HepG2 (cell line): ENCODE measurements around the gene FGFR3.
A peak's percentile ranks its signal among the peaks of the same experiment; 100 is the strongest.

ENCODE experiments used
- CREB1 ChIP-seq, 2 experiments: fragments of 450-650 bp in 1 of 2; IDR thresholded peaks; 2 replicates each; pipeline ENCODE4 v1.6.1; 2016 to 2017; ENCODE audit warnings: control low read depth in 1 of 2, mild to moderate bottlenecking in 1 of 2, missing compliant biosample characterization in 1 of 2, missing genetic modification characterization in 1 of 2
- DPF2 ChIP-seq: sonication (generic); formaldehyde crosslinking; IDR thresholded peaks from 2 replicates; pipeline ENCODE4 v1.4.0; 2020; ENCODE audit warnings: mild to moderate bottlenecking, low read depth, missing genetic modification reagents, borderline replicate concordance
- ELF3 ChIP-seq: IDR thresholded peaks from 2 replicates; pipeline ENCODE4 v1.6.1; 2016; ENCODE audit warnings: missing genetic modification reagents, missing compliant biosample characterization
- GABPA ChIP-seq, 2 experiments: IDR thresholded peaks; 2 replicates each; pipeline ENCODE4 v1.6.1; 2011 to 2016; ENCODE audit warnings: low read depth in 2 of 2, low read length in 1 of 2, missing biosample characterization in 1 of 2, missing genetic modification characterization in 1 of 2
- SIN3A ChIP-seq: IDR thresholded peaks from 2 replicates; pipeline ENCODE4 v1.6.1; 2011; ENCODE audit warnings: low read depth, mild to moderate bottlenecking, control low read depth, low read length, borderline replicate concordance
- TBP ChIP-seq: sonication (generic); formaldehyde crosslinking; IDR thresholded peaks from 2 replicates; pipeline ENCODE4 v1.5.0; 2020; ENCODE audit warnings: missing genetic modification reagents
- TRIM24 ChIP-seq: sonication (generic); formaldehyde crosslinking; IDR thresholded peaks from 2 replicates; pipeline ENCODE4 v1.8.0; 2022; ENCODE audit warnings: mild to moderate bottlenecking, missing genetic modification reagents
- ZBTB7A ChIP-seq: sonication (generic); formaldehyde crosslinking; IDR thresholded peaks from 2 replicates; pipeline ENCODE4 v1.8.0; 2022; ENCODE audit warnings: mild to moderate bottlenecking, missing genetic modification reagents
- ZFP36 ChIP-seq: fragments of 150-350 bp; IDR thresholded peaks from 2 replicates; pipeline ENCODE4 v1.6.1; 2018; ENCODE audit warnings: borderline replicate concordance, low read length, low read depth; ENCODE audit not compliant: partially characterized antibody
- ZSCAN20 ChIP-seq: sonication (generic); formaldehyde crosslinking; IDR thresholded peaks from 2 replicates; pipeline ENCODE4 v1.4.0; 2020; ENCODE audit warnings: missing genetic modification reagents, mild to moderate bottlenecking, borderline replicate concordance
- TF ChIP-seq, protein P1 (sequence below): sonication (generic); formaldehyde crosslinking; IDR thresholded peaks from 2 replicates; pipeline ENCODE4 v1.8.0; 2022; ENCODE audit warnings: mild to moderate bottlenecking, missing genetic modification reagents; ENCODE audit not compliant: insufficient replicate concordance
- TF ChIP-seq, protein P2 (sequence below): sonication (generic); formaldehyde crosslinking; IDR thresholded peaks from 2 replicates; pipeline ENCODE4 v1.5.0; 2020; ENCODE audit warnings: mild to moderate bottlenecking, missing genetic modification reagents, moderate library complexity
- TF ChIP-seq, protein P3 (sequence below), 2 experiments: IDR thresholded peaks; 2 replicates each; pipeline ENCODE4 v1.6.1; 2011 to 2012; ENCODE audit warnings: low read length in 2 of 2, borderline replicate concordance in 1 of 2, low read depth in 1 of 2, mild to moderate bottlenecking in 1 of 2, moderate library complexity in 1 of 2

DNA sequence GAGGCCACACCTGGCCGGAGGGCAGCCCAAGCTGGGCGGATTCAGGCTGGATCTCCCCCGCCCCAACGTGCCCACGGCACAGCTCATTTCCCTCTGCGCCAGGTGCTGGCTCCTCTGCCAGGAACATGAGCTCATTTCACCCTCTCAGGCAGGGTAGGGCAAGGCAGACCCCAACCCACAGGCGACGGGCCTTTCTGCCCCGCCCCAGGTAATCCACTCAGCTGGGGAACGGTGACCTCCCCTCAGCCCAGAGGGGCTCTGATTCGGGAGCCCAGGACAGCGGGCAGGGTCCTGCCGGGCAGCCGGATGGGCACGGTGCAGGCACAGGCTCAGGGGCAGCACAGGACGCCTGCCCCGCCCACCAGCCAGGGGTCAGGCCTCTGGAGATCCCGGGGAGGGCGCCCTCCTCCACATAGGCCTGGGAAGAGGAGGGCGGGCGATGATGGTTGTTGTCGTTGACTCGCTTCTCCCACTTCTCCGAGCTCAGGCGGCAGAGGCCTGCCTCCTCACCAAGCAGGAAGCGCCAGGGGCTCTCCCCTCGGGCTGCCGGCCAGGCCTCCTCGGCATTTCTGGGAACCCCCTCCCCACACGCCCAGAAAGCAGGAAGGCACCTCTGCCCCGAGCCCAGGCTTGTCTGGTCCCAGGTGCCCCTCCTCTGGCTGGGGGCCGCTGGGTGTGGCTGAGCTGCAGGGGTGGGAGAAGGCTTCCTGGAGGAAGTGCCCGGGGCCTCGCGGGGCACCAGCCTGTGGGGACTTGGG lies 40.6 kb upstream of the FGFR3 start:
- TF ChIP-seq ELF3 (peak; percentile 32; the same call in 1 of the 2 replicates), ZSCAN20 (CRISPR knock-in tag) (no peak), ZFP36 (no peak), ZBTB7A (peak; percentile 46; the same call in 1 of the 2 replicates), TRIM24 (CRISPR knock-in tag) (no peak), CREB1 (IDR thresholded peaks at IDR 0.05) (no peak), CREB1 (CRISPR knock-in tag; IDR thresholded peaks at IDR 0.05) (no peak), GABPA (IDR thresholded peaks at IDR 0.05; ENCODE audit: low read depth, low read length) (no peak), GABPA (CRISPR knock-in tag; IDR thresholded peaks at IDR 0.05; ENCODE audit: low read depth) (no peak), TBP (CRISPR knock-in tag) (0 out of 2 replicates have a peak, but pooled peaks have one; percentile 60), DPF2 (CRISPR knock-in tag) (no peak), SIN3A (no peak)
- TF ChIP-seq, protein P1, sequence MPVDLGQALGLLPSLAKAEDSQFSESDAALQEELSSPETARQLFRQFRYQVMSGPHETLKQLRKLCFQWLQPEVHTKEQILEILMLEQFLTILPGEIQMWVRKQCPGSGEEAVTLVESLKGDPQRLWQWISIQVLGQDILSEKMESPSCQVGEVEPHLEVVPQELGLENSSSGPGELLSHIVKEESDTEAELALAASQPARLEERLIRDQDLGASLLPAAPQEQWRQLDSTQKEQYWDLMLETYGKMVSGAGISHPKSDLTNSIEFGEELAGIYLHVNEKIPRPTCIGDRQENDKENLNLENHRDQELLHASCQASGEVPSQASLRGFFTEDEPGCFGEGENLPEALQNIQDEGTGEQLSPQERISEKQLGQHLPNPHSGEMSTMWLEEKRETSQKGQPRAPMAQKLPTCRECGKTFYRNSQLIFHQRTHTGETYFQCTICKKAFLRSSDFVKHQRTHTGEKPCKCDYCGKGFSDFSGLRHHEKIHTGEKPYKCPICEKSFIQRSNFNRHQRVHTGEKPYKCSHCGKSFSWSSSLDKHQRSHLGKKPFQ (CRISPR knock-in tag): peak; percentile 26
- TF ChIP-seq, protein P2, sequence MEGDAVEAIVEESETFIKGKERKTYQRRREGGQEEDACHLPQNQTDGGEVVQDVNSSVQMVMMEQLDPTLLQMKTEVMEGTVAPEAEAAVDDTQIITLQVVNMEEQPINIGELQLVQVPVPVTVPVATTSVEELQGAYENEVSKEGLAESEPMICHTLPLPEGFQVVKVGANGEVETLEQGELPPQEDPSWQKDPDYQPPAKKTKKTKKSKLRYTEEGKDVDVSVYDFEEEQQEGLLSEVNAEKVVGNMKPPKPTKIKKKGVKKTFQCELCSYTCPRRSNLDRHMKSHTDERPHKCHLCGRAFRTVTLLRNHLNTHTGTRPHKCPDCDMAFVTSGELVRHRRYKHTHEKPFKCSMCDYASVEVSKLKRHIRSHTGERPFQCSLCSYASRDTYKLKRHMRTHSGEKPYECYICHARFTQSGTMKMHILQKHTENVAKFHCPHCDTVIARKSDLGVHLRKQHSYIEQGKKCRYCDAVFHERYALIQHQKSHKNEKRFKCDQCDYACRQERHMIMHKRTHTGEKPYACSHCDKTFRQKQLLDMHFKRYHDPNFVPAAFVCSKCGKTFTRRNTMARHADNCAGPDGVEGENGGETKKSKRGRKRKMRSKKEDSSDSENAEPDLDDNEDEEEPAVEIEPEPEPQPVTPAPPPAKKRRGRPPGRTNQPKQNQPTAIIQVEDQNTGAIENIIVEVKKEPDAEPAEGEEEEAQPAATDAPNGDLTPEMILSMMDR (CRISPR knock-in tag): peak; percentile 68
- TF ChIP-seq, protein P3, sequence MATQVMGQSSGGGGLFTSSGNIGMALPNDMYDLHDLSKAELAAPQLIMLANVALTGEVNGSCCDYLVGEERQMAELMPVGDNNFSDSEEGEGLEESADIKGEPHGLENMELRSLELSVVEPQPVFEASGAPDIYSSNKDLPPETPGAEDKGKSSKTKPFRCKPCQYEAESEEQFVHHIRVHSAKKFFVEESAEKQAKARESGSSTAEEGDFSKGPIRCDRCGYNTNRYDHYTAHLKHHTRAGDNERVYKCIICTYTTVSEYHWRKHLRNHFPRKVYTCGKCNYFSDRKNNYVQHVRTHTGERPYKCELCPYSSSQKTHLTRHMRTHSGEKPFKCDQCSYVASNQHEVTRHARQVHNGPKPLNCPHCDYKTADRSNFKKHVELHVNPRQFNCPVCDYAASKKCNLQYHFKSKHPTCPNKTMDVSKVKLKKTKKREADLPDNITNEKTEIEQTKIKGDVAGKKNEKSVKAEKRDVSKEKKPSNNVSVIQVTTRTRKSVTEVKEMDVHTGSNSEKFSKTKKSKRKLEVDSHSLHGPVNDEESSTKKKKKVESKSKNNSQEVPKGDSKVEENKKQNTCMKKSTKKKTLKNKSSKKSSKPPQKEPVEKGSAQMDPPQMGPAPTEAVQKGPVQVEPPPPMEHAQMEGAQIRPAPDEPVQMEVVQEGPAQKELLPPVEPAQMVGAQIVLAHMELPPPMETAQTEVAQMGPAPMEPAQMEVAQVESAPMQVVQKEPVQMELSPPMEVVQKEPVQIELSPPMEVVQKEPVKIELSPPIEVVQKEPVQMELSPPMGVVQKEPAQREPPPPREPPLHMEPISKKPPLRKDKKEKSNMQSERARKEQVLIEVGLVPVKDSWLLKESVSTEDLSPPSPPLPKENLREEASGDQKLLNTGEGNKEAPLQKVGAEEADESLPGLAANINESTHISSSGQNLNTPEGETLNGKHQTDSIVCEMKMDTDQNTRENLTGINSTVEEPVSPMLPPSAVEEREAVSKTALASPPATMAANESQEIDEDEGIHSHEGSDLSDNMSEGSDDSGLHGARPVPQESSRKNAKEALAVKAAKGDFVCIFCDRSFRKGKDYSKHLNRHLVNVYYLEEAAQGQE (IDR thresholded peaks at IDR 0.05; ENCODE audit: borderline replicate concordance in 1 of 2, low read depth in 1 of 2, low read length in 2 of 2): no peak
